CD4-positive, CD25-positive, alpha-beta regulatory T cell (primary cell): ENCODE data around the gene MAGI2. TPM values are rescaled to one million over a fixed set of nuclear protein-coding genes. Genes with fewer than 3 reads are reported as not detected.

Experiments used
- ATAC-seq, 2 donors: fragments of 150-1000 bp; cut with Tn5 transposase; one replicate each; pipeline ENCODE4 v1.10.0; 2021; ENCODE audit warnings: low read depth in 2 of 2, moderate number of reproducible peaks in 2 of 2, moderate library complexity in 1 of 2
- DNase-seq, 3 donors: peaks; one replicate each; pipeline versions ENCODE4 v3.0.0 to v3.0.0-alpha.2; 2012 to 2022; ENCODE audit warnings: mixed read lengths in 1 of 3
- H3K27ac ChIP-seq: one replicate; pipeline ENCODE4 v1.7.0; 2013; ENCODE audit warnings: mild to moderate bottlenecking, low read length; ENCODE audit not compliant: insufficient read depth, poor library complexity, severe bottlenecking
- H3K27me3 ChIP-seq: one replicate; pipeline ENCODE4 v1.7.0; 2013; ENCODE audit warnings: low read length; ENCODE audit not compliant: control insufficient read depth, insufficient read depth
- H3K36me3 ChIP-seq: one replicate; pipeline ENCODE4 v1.7.0; 2013; ENCODE audit warnings: mild to moderate bottlenecking, low read length, moderate library complexity; ENCODE audit not compliant: control insufficient read depth, insufficient read depth
- H3K4me1 ChIP-seq: 2 replicates; pipeline ENCODE4 v1.7.0; 2013; ENCODE audit warnings: mild to moderate bottlenecking, low read length; ENCODE audit not compliant: insufficient read depth, control insufficient read depth, poor library complexity, severe bottlenecking
- H3K4me3 ChIP-seq: one replicate; pipeline ENCODE4 v1.7.0; 2013; ENCODE audit warnings: low read depth, mild to moderate bottlenecking, low read length, moderate library complexity
- H3K9me3 ChIP-seq, 2 experiments: 1 replicate in 1 of 2; 2 replicates in 1 of 2; pipeline ENCODE4 v1.7.0; 2013; ENCODE audit warnings: low read length in 2 of 2, mild to moderate bottlenecking in 1 of 2, moderate library complexity in 1 of 2; ENCODE audit not compliant: control insufficient read depth in 2 of 2
- H3K27ac Mint-ChIP-seq, 3 donors: one replicate each; pipeline ENCODE4 v1.8.0; 2020 to 2022; ENCODE audit warnings: mild to moderate bottlenecking in 3 of 3, mixed read lengths in 3 of 3, moderate library complexity in 2 of 3
- H3K27me3 Mint-ChIP-seq: one replicate; pipeline ENCODE4 v1.8.0; 2022; ENCODE audit warnings: mild to moderate bottlenecking, mixed read lengths
- H3K36me3 Mint-ChIP-seq: one replicate; pipeline ENCODE4 v1.8.0; 2020; ENCODE audit warnings: mixed read lengths
- H3K4me1 Mint-ChIP-seq, 4 donors: one replicate each; pipeline ENCODE4 v1.8.0; 2020 to 2022; ENCODE audit warnings: mixed read lengths in 4 of 4, mild to moderate bottlenecking in 1 of 4
- H3K4me3 Mint-ChIP-seq, 4 donors: one replicate each; pipeline ENCODE4 v1.8.0; 2020 to 2022; ENCODE audit warnings: mild to moderate bottlenecking in 4 of 4, mixed read lengths in 4 of 4, moderate library complexity in 3 of 4
- H3K9me3 Mint-ChIP-seq, 7 donors: one replicate each; pipeline ENCODE4 v1.8.0; 2020 to 2022; ENCODE audit warnings: mixed read lengths in 7 of 7, mild to moderate bottlenecking in 3 of 7, moderate library complexity in 2 of 7
- polyA plus RNA-seq, 4 donors: library from polyadenylated mRNA; unstranded; fragments of 300-500 nt; fragmentation: Illumina TruSeq; gene quantifications; one replicate each; pipeline ENCODE4 v1.2.3, GENCODE V29; 2021
- total RNA-seq: library from RNA; stranded (reverse); gene quantifications from one replicate; pipeline ENCODE4 v1.2.3, GENCODE V29; 2022

MAGI2 gene
- total and polyA plus RNA-seq, 5 donors from 2014 or later: not detected

DNA sequence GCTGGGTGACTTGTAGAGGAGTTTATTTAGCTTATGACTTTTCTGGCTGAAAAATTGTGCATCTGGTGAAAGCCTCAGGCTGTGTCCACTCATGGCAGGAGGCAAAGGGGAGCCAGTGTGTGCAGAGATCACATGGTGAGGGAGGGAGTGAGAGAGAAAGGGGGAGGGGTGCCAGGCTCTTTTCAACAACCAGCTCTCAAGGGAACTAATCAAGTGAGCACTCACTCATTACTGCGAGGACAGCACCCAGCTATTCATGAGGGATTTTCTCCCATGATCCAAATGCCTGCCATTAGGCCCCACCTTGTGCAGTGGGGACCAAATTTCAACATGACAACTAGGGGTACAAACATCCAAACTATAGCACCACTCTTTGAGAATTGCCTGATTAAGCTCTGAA lies 590.2 kb downstream of the MAGI2 start:
- Mint-ChIP-seq H3K4me1 (no peaks in the 10 kb centered on the region), H3K9me3 (peaks cover 0 to 14% (median 9%) of the 10 kb centered on the region in 7 donors), H3K36me3 (no peaks in the 10 kb centered on the region), H3K4me3 (no peak overlapping the region), H3K27me3 (no peaks in the 10 kb centered on the region), H3K27ac (peak overlapping the region in 1 of 3 donors; percentile 69)
- no peaks in the 10 kb centered on the region for H3K9me3 ChIP-seq
- no peaks in the 10 kb centered on the region for H3K27me3 ChIP-seq
- H3K4me1 ChIP-seq: no peaks in the 10 kb centered on the region
- DNase-seq (no peak), ATAC-seq (no peak)
- no peak overlapping the region for H3K4me3 ChIP-seq
- H3K36me3 ChIP-seq: no peaks in the 10 kb centered on the region
- no peak overlapping the region for H3K27ac ChIP-seq

DNA sequence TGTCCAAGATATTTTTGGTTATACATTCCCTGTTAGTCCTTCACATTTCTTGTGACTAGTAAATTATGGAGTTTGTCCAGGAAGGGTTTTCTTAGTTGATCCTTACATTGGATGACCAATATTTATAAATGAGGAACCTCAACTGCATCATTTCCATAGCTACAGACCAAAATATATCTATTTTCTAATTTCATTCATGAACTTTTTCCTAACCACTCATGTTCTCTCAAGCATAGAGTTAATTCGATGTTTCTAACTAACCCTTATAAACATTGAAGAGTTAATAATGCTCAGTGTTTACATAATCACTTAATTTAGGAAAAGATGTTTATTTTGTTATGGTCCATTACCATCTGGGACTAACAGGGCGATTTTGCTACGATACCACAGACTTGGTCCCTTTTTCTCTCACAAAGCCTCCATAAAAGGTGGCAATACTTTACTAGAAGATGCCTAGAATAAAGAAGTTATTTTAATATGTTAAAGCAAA lies 591.0 kb downstream of the MAGI2 start:
- Histone ChIP-seq H3K27ac (no peak overlapping the region), H3K4me3 (no peak overlapping the region), H3K36me3 (no peaks in the 10 kb centered on the region), H3K9me3 (no peaks in the 10 kb centered on the region), H3K27me3 (no peaks in the 10 kb centered on the region), H3K4me1 (no peaks in the 10 kb centered on the region)
- peaks cover 0 to 13% (median 7%) of the 10 kb centered on the region in 7 donors for H3K9me3 Mint-ChIP-seq
- ATAC-seq (no peak), DNase-seq (no peak)
- H3K36me3 Mint-ChIP-seq: no peaks in the 10 kb centered on the region
- no peaks in the 10 kb centered on the region for H3K27me3 Mint-ChIP-seq
- no peaks in the 10 kb centered on the region for H3K4me1 Mint-ChIP-seq
- H3K4me3 Mint-ChIP-seq: no peak overlapping the region
- no peak overlapping the region for H3K27ac Mint-ChIP-seq

DNA sequence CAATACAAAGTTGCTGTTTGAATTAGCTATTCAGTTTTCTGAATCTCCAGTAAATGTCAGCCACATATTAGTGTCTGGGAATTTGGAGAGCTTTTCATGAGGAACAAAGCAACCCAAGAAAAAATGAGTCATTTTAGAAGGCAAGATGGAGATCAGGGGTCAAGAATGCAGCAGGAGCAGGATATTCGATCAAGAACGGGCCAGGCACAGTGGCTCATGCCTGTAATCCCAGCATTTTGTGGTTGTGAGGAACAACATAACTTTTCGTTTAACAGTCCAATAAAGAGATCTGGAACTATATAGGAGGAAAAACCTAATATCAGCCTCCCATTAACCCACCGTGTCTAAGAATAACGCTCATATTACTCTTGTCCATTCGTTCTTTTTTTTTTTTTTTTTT lies 600.5 kb downstream of the MAGI2 start:
- Histone ChIP-seq H3K36me3 (no peaks in the 10 kb centered on the region), H3K4me3 (no peak overlapping the region), H3K27me3 (no peaks in the 10 kb centered on the region), H3K27ac (no peak overlapping the region), H3K4me1 (no peaks in the 10 kb centered on the region), H3K9me3 (no peaks in the 10 kb centered on the region)
- DNase-seq (no peak), ATAC-seq (no peak)
- peaks cover 0 to 9% (median 3%) of the 10 kb centered on the region in 7 donors for H3K9me3 Mint-ChIP-seq
- H3K27me3 Mint-ChIP-seq: no peaks in the 10 kb centered on the region
- H3K4me3 Mint-ChIP-seq: no peak overlapping the region
- H3K4me1 Mint-ChIP-seq: no peaks in the 10 kb centered on the region
- H3K36me3 Mint-ChIP-seq: no peaks in the 10 kb centered on the region
- H3K27ac Mint-ChIP-seq: no peak overlapping the region

DNA sequence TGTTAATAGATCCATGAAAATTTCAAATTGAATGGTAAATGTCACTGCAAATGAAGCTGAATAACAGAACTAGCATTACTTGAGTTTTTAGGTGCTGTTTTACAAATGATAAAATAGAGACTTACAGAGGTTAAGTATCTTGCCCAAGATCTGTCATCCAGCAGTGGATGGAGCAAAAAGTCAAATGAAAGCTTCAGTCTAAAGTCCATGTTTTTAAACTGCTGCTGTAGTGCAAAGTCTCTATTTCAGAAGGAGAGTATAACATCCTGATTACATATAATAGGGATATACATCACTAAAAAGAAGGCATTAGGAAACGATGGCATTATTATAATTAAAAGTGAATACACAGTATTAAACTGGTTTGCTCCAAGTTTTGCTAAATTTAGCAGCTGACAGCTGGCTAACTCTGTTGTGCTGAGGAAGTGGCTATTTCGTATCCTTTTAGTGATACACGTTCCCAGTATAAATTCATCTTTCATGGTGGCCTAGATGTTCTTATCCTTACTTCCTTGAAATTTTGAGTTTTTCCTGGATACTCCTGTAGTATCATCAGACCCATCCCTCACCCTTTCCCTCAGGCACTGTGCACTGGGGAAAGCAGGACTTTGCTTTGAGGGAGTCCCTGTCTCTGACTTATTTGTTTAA lies 603.2 kb downstream of the MAGI2 start:
- H3K9me3 Mint-ChIP-seq: peaks cover 0 to 5% (median 3%) of the 10 kb centered on the region in 7 donors
- no peaks in the 10 kb centered on the region for H3K36me3 Mint-ChIP-seq

DNA sequence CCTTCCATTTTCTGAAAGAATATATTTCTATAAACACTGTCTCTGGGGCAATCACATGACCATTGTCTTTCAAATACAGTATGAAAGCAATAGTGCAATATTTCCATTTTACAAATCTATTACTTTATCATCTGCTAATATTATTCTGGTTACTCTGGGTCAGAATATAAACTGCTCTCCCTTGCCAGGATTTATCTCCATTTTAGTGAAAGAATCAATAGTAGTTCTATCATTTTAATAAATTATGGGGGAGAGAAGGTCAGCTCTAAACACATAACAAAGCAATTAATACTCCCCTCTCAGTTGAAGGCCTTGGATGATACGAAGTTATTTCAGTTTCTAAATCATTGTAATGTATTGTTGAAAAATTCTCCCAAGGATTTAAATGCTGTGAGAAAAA lies 608.3 kb downstream of the MAGI2 start:
- Mint-ChIP-seq H3K36me3 (no peaks in the 10 kb centered on the region), H3K27me3 (no peaks in the 10 kb centered on the region)

More for the DNA sequence above, 603.2 kb downstream of the MAGI2 start:
- H3K36me3 ChIP-seq: no peaks in the 10 kb centered on the region
- Mint-ChIP-seq H3K27ac (no peak overlapping the region), H3K4me3 (no peak overlapping the region), H3K4me1 (no peaks in the 10 kb centered on the region), H3K27me3 (no peaks in the 10 kb centered on the region)
- no peak overlapping the region for H3K27ac ChIP-seq
- no peak for DNase-seq
- no peak for ATAC-seq
- no peak overlapping the region for H3K4me3 ChIP-seq
- no peaks in the 10 kb centered on the region for H3K27me3 ChIP-seq
- no peaks in the 10 kb centered on the region for H3K4me1 ChIP-seq
- no peaks in the 10 kb centered on the region for H3K9me3 ChIP-seq

DNA sequence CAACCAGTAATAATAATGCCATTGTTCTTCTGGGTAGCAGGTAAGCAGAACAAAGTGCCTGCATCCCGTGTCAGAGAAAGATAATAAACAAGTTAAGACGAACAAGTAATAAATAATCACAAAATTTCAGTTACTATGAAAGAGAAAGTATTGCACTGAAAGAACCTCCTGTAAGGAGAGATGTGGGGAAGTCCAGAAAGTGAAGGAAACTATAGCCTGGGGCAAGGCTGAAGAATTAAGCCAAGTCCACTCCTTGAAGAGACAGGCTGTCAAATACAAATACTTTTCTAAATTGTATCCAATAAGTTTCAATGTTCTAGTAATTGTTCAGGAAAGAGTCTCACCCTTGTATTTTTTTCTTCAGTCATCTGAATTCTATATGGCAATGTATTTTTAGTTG lies 611.4 kb downstream of the MAGI2 start:
- H3K9me3 ChIP-seq: no peaks in the 10 kb centered on the region
- no peaks in the 10 kb centered on the region for H3K4me1 Mint-ChIP-seq

More for the DNA sequence above, 608.3 kb downstream of the MAGI2 start:
- ATAC-seq (no peak), DNase-seq (no peak)
- Histone ChIP-seq H3K4me3 (no peak overlapping the region), H3K9me3 (no peaks in the 10 kb centered on the region), H3K27me3 (no peaks in the 10 kb centered on the region), H3K27ac (no peak overlapping the region), H3K36me3 (no peaks in the 10 kb centered on the region), H3K4me1 (no peaks in the 10 kb centered on the region)
- Mint-ChIP-seq H3K4me1 (no peaks in the 10 kb centered on the region), H3K27ac (no peak overlapping the region), H3K4me3 (no peak overlapping the region), H3K9me3 (peaks cover 0 to 13% (median 2%) of the 10 kb centered on the region in 7 donors)

DNA sequence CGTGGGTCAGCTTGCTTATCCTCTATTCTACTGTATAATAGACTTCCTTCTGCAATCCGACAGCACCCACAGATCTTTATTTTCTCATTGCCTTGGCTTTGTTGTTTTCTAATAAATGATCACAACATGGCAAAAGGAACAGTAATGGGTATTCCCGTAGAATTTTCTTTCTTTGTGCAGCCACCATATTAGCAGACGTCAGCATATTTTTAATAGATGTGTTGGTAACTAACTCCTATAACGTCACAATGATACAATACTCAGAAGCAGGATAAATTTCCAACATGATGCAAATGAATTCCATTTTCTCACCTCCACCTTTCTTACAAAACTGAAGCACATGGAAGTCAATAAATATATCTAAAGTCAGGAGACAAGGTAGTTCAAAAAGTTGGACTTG lies 617.6 kb downstream of the MAGI2 start:
- no peaks in the 10 kb centered on the region for H3K27me3 Mint-ChIP-seq
- Histone ChIP-seq H3K4me1 (no peaks in the 10 kb centered on the region), H3K9me3 (no peaks in the 10 kb centered on the region), H3K36me3 (no peaks in the 10 kb centered on the region), H3K27me3 (no peaks in the 10 kb centered on the region), H3K4me3 (no peak overlapping the region), H3K27ac (no peak overlapping the region)
- no peak overlapping the region for H3K4me3 Mint-ChIP-seq
- DNase-seq (no peak), ATAC-seq (no peak)
- H3K4me1 Mint-ChIP-seq: no peaks in the 10 kb centered on the region
- H3K27ac Mint-ChIP-seq: no peak overlapping the region
- peaks cover 0 to 7% (median 4%) of the 10 kb centered on the region in 7 donors for H3K9me3 Mint-ChIP-seq
- H3K36me3 Mint-ChIP-seq: no peaks in the 10 kb centered on the region

More for the DNA sequence above, 611.4 kb downstream of the MAGI2 start:
- Histone ChIP-seq H3K4me3 (no peak overlapping the region), H3K27me3 (no peaks in the 10 kb centered on the region), H3K4me1 (no peaks in the 10 kb centered on the region), H3K27ac (no peak overlapping the region), H3K36me3 (no peaks in the 10 kb centered on the region)
- Mint-ChIP-seq H3K27ac (no peak overlapping the region), H3K9me3 (peaks cover 1 to 13% (median 3%) of the 10 kb centered on the region in 7 donors), H3K27me3 (no peaks in the 10 kb centered on the region), H3K36me3 (no peaks in the 10 kb centered on the region), H3K4me3 (no peak overlapping the region)
- no peak for DNase-seq
- ATAC-seq: no peak

DNA sequence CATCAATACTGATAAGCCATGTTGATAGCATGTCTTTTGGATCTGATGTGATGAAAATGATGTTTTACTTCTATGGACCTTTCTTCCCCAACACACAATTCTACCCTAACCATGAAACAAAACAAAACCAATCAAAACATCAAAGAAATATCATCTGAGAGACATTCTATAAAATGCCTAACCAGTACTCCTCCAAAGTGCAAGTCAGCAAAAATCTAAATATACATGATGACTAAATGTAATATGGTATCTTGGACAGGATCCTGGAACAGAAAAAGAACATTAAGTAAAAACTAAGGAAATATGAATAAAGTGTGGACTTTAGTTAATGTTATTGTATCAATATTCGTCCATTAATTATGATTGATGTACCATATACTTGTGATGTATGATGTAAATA lies 625.1 kb downstream of the MAGI2 start:
- Mint-ChIP-seq H3K4me3 (no peak overlapping the region), H3K4me1 (no peaks in the 10 kb centered on the region), H3K9me3 (peaks cover 0 to 11% (median 4%) of the 10 kb centered on the region in 7 donors), H3K27me3 (no peaks in the 10 kb centered on the region), H3K36me3 (no peaks in the 10 kb centered on the region), H3K27ac (no peak overlapping the region)
- no peaks in the 10 kb centered on the region for H3K36me3 ChIP-seq
- no peaks in the 10 kb centered on the region for H3K9me3 ChIP-seq
- H3K27me3 ChIP-seq: no peaks in the 10 kb centered on the region
- no peak for ATAC-seq
- no peak overlapping the region for H3K27ac ChIP-seq
- no peak overlapping the region for H3K4me3 ChIP-seq
- H3K4me1 ChIP-seq: no peaks in the 10 kb centered on the region
- no peak for DNase-seq
